Endothelial cell of umbilical vein (primary cell): ENCODE measurements around the gene HOXA11.
A peak's percentile ranks its signal among the peaks of the same experiment; 100 is the strongest.

Experiments
- CTCF ChIP-seq, 2 donors: IDR thresholded peaks; 1 replicate in 1 of 2; 2 replicates in 1 of 2; pipeline ENCODE4 v1.5.1; 2011; ENCODE audit warnings: low read length in 2 of 2, mild to moderate bottlenecking in 2 of 2, moderate library complexity in 2 of 2, control low read depth in 1 of 2, inconsistent platforms in 1 of 2, low read depth in 1 of 2; ENCODE audit not compliant: insufficient read depth in 1 of 2; ENCODE audit errors: extremely low read depth in 1 of 2
- GATA2 ChIP-seq: IDR thresholded peaks from 2 replicates; pipeline ENCODE4 v1.7.0; 2011; ENCODE audit warnings: low read depth, mild to moderate bottlenecking, moderate library complexity, mixed read lengths, low read length; ENCODE audit not compliant: insufficient read length, insufficient read depth
- POLR2A ChIP-seq: IDR thresholded peaks from 2 replicates; pipeline ENCODE4 v1.6.1; 2012; ENCODE audit warnings: low read depth, mild to moderate bottlenecking, control low read depth, low read length

DNA sequence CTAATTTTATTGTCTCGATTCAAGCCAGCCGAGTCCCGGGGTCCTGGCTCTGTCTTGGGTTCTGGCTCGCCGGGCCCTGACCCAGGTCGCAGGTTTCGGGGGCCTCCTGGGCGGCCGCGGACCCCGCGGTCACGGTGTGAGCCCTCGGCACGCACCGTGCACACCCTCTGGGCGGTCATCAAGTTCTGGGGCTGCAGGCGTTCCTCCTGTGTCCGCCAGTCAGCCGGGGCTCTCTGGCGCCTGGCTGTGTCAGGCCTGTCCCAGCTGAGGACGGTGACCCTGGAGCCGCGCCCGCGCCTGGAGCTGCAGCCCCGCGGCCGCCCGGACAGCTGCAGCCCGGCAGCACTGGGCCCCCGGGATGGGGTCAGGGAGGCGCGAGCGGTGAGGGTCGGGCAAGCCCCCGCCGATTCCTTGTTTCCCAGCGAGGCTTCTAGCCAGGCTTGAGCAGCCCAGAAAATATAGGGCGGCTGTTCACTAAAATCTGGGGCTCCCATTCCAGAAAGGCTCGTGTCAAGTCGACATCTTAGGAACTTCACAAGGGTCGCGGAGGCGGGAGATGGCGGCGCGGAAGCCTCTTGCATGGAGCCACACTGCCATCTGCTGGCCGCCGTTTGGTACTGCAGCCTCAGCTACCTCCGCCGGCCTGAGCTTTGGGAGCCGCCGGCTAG is 24.4 kb downstream of the HOXA11 start:
- TF ChIP-seq CTCF (IDR thresholded peaks at IDR 0.05; ENCODE audit: extremely low read depth in 1 of 2, insufficient read depth in 1 of 2, low read depth in 1 of 2, low read length in 2 of 2) (peak; percentile 95), GATA2 (no peak), POLR2A (no peak)
